HG02943 (cell line): ENCODE results near the gene COL4A3.

Experiments
- ATAC-seq: cut with Tn5 transposase; IDR thresholded peaks from one replicate; pipeline ENCODE4 v1.9.1; 2021; ENCODE audit warnings: mild to moderate bottlenecking, low read depth, moderate library complexity; ENCODE audit not compliant: unreplicated experiment

COL4A3 gene

GRCh38 chr2:227280895-227281294 is 116.5 kb downstream of the COL4A3 start:
- no peak for ATAC-seq

- no peak for ATAC-seq
Observed at GRCh38 chr2:227285741-227286236, 121.4 kb downstream of the COL4A3 start.

GRCh38 chr2:227287771-227288170 is 123.3 kb downstream of the COL4A3 start:
- no peak for ATAC-seq

- no peak for ATAC-seq
Observed at GRCh38 chr2:227292314-227292713, 127.9 kb downstream of the COL4A3 start.

GRCh38 chr2:227293531-227293930 is 129.1 kb downstream of the COL4A3 start:
- no peak for ATAC-seq

- no peak for ATAC-seq
Observed at GRCh38 chr2:227295806-227296205, 131.4 kb downstream of the COL4A3 start.

GRCh38 chr2:227296671-227297405 is 132.4 kb downstream of the COL4A3 start:
- no peak for ATAC-seq

GRCh38 chr2:227301523-227301922 is 137.1 kb downstream of the COL4A3 start:
- no peak for ATAC-seq

GRCh38 chr2:227308784-227309183 is 144.4 kb downstream of the COL4A3 start:
- ATAC-seq: no peak

- ATAC-seq: no peak
Observed at GRCh38 chr2:227310756-227311110, 146.3 kb downstream of the COL4A3 start.

GRCh38 chr2:227311861-227312506 is 147.6 kb downstream of the COL4A3 start:
- no peak for ATAC-seq

GRCh38 chr2:227312579-227312978 is 148.2 kb downstream of the COL4A3 start:
- no peak for ATAC-seq

- ATAC-seq: no peak
Observed at GRCh38 chr2:227313310-227313709, 148.9 kb downstream of the COL4A3 start.

- ATAC-seq: no peak
Observed at GRCh38 chr2:227317834-227318233, 153.4 kb downstream of the COL4A3 start.

GRCh38 chr2:227320305-227321094 is 156.1 kb downstream of the COL4A3 start:
- ATAC-seq: no peak

- no peak for ATAC-seq
Observed at GRCh38 chr2:227322530-227323205, 158.2 kb downstream of the COL4A3 start.

- ATAC-seq: no peak
Observed at GRCh38 chr2:227323818-227324217, 159.4 kb downstream of the COL4A3 start.

GRCh38 chr2:227324642-227324994 is 160.2 kb downstream of the COL4A3 start:
- no peak for ATAC-seq

- peak; percentile 97 for ATAC-seq
Observed at GRCh38 chr2:227324995-227325838, 160.8 kb downstream of the COL4A3 start, which contains the start of gene MFF. TSS of gene MFF (plus strand) at chr2:227325251. CDS start at chr2:227330666, 5,415 bp downstream.

- peak; percentile 13 for ATAC-seq
Observed at GRCh38 chr2:227325839-227326195, 161.4 kb downstream of the COL4A3 start.
